ENCODE results near the gene ELL. TPM values are rescaled to one million over a fixed set of nuclear protein-coding genes. Genes with fewer than 3 reads are reported as not detected.

The ELL gene
- total RNA-seq, 1 donor from 2014 or later = 19.2 TPM

DNA sequence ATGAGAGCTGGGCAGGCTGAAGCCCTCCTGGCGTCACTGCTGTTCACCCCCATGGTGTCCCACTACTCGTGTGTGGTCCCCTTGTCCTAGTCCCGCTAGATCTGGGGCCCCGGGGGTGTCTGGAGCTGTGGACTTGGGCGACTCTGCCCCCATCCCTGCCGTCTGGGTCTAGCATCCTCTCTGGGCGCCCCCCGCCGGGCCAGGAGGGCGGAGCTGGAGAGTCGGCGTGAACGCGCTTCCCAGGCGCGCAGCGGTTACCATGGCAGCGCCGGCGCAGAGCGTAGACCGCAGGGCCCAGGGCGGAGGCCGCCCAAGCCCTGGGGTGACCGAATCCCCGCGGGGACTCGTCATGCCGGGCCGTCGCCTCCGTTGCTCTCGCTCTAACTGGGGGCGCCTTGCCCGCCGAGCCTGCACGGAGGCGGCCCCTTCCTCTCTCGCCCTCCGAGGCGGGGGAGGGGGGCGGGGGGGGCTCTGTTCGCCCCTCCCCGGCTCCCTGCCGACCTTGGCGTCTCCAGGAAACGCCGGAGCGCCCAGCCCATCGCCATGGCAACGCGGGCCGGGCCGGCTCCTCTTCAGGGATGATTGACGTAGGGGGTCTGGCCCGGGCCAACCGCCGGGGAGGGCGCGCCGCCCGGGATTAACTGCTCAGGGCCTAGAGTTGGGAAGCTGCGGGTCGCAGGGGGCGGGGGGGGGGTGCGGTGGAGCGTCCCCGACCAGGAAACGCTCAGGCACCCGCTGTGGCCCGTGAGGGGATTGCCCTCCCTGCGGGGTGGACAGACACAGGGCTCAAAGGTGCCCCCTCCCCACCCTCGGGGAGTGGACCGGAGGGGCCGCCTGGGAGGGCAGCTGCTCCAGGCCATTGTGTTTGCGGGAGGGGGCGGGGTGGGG lies 92.8 kb downstream of the ELL start:
- Mint-ChIP-seq H3K36me3 (no peaks in the 10 kb centered on the region), H3K4me3 (peak overlapping the region; percentile 37), H3K4me1 (peaks cover 32% of the 10 kb centered on the region), H3K9me3 (no peaks in the 10 kb centered on the region), H3K27me3 (ENCODE audit: low read depth) (no peaks in the 10 kb centered on the region), H3K27ac (peak overlapping the region; percentile 21)
- TF ChIP-seq, protein P1, sequence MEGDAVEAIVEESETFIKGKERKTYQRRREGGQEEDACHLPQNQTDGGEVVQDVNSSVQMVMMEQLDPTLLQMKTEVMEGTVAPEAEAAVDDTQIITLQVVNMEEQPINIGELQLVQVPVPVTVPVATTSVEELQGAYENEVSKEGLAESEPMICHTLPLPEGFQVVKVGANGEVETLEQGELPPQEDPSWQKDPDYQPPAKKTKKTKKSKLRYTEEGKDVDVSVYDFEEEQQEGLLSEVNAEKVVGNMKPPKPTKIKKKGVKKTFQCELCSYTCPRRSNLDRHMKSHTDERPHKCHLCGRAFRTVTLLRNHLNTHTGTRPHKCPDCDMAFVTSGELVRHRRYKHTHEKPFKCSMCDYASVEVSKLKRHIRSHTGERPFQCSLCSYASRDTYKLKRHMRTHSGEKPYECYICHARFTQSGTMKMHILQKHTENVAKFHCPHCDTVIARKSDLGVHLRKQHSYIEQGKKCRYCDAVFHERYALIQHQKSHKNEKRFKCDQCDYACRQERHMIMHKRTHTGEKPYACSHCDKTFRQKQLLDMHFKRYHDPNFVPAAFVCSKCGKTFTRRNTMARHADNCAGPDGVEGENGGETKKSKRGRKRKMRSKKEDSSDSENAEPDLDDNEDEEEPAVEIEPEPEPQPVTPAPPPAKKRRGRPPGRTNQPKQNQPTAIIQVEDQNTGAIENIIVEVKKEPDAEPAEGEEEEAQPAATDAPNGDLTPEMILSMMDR (IDR thresholded peaks at IDR 0.05; ENCODE audit: unreplicated experiment) = no peak
- peak; percentile 75 to 81 for DNase-seq (ENCODE audit: low spot score in 2 of 2, unreplicated experiment in 2 of 2)

DNA sequence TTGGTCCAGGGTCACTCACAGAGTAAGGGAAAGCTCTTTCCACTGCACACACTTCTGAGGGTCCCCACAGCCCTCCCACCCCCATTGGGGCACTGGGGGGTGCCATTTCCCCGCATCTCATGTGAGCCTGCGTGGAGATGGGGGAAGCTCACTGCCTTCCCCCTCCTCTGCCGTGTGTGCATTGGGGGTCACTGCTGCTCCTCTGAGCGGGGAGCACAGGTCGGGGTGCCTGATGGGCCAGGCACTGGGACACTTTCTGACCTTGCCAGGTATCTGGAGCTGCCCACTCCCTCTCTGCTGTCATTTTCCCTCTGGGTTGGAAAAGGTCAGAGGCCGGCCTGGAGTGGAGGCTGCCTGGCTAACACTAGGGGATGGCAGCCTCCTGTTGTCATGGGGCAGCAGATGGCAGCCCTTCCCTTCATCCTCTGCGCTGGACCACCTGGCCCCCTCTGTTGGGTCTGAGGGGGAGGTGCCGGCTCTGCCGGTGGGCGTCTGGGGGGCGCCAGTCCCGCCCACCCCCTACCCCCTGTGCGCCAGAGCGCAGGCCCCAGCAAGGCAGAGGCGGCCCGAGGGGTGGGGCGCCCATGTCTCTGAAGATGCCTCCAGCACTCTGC lies 93.6 kb downstream of the ELL start:
- Mint-ChIP-seq H3K4me3 (no peak overlapping the region), H3K4me1 (peaks cover 37% of the 10 kb centered on the region)

DNA sequence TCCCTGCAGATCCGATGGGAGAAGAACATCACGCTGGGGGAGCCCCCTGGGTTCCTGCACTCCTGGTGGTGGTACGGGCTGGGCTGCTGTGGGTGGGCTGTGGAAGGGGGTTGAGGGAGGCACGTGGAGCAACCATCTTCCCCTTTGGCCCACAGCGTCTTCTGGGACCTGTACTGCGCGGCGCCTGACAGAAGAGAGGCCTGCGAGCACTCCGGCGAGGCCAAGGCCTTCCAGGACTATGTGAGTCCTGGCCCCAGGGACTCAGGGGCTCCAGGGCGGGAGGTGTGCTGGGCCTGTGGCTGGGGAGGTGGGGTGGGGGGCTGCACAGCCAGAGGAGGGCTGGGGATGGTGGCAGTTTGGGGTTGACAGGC lies 94.1 kb downstream of the ELL start:
- Mint-ChIP-seq H3K36me3 (no peaks in the 10 kb centered on the region), H3K9me3 (no peaks in the 10 kb centered on the region), H3K27ac (peak overlapping the region; percentile 30), H3K4me1 (peaks cover 40% of the 10 kb centered on the region), H3K4me3 (no peak overlapping the region), H3K27me3 (ENCODE audit: low read depth) (no peaks in the 10 kb centered on the region)
- no peak for DNase-seq (ENCODE audit: low spot score in 2 of 2, unreplicated experiment in 2 of 2)
- TF ChIP-seq, protein P1 (IDR thresholded peaks at IDR 0.05; ENCODE audit: unreplicated experiment) = no peak

More for the DNA sequence above, 93.6 kb downstream of the ELL start:
- Mint-ChIP-seq H3K27me3 (ENCODE audit: low read depth) (no peaks in the 10 kb centered on the region), H3K36me3 (no peaks in the 10 kb centered on the region), H3K9me3 (no peaks in the 10 kb centered on the region), H3K27ac (no peak overlapping the region)
- TF ChIP-seq, protein P1 (IDR thresholded peaks at IDR 0.05; ENCODE audit: unreplicated experiment) = no peak
- no peak for DNase-seq (ENCODE audit: low spot score in 2 of 2, unreplicated experiment in 2 of 2)

DNA sequence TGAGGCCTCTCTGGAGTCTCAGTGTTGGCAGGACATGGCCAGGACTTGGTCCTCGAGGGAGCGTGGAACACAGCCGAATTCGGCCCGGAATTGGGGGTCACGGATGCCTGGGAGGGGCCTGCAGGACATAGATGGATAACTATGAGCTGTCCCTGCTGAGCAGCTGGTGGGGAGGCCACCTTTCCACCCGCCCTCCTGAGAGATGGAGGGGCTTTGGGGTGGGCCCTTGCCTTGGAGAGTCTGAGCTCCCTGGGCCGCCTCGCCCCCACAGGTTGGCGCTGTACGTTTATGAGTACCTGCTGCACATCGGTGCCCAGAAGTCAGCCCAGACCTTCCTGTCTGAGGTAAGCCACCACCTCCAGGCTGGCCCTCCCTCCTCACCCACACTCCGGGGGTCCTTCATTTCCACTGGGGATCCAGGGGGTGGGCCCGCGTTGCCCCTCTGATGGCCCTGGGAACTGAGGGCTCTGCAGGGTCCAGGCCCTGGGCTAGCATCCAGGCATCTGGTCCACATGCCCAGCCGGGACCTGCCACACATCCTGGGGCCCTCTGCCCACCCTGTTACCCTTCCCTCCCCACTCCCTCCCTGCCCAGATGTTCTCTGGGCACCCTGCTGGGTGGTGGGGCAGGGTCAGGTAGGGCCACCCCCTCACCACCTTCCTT lies 94.7 kb downstream of the ELL start:
- Mint-ChIP-seq H3K9me3 (no peaks in the 10 kb centered on the region), H3K27me3 (ENCODE audit: low read depth) (no peaks in the 10 kb centered on the region), H3K4me3 (no peak overlapping the region), H3K36me3 (no peaks in the 10 kb centered on the region), H3K27ac (no peak overlapping the region), H3K4me1 (peaks cover 38% of the 10 kb centered on the region)
- TF ChIP-seq, protein P1 (IDR thresholded peaks at IDR 0.05; ENCODE audit: unreplicated experiment) = no peak
- no peak for DNase-seq (ENCODE audit: low spot score in 2 of 2, unreplicated experiment in 2 of 2)

DNA sequence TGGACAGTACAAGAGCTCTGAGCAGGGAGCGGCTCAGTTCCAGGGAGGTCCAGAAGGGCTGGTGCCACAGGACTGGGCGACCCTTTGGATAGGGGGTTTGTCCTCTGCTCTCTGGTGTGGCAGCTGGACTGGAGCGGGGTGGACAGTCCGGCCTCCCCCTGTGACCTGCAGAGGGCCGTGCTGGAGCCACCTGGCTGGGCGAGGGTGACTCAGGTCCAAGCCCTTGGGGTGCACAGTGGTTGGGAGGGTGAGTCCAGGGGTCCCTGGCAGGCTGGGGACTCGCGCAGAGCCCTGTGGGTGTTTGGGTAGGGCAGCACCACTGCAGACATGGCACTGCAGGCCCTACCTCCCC lies 95.5 kb downstream of the ELL start:
- Mint-ChIP-seq H3K27ac (no peak overlapping the region), H3K9me3 (no peaks in the 10 kb centered on the region), H3K4me1 (peaks cover 35% of the 10 kb centered on the region), H3K27me3 (ENCODE audit: low read depth) (no peaks in the 10 kb centered on the region), H3K36me3 (no peaks in the 10 kb centered on the region), H3K4me3 (no peak overlapping the region)
- no peak for DNase-seq (ENCODE audit: low spot score in 2 of 2, unreplicated experiment in 2 of 2)
- TF ChIP-seq, protein P1 (IDR thresholded peaks at IDR 0.05; ENCODE audit: unreplicated experiment) = no peak
